Fibroblast of skin of right quadriceps (primary cell): ENCODE measurements around the gene LMF1.

Experiments
- DNase-seq: peaks from one replicate; pipeline ENCODE4 v3.0.0-alpha.2; 2013

Gene LMF1

GRCh38 chr16:945271-946047 is 25.3 kb downstream of the LMF1 start:
- DNase-seq = no peak

- DNase-seq = no peak
Measured at GRCh38 chr16:943971-944370, 26.8 kb downstream of the LMF1 start.

GRCh38 chr16:942436-943060 is 28.2 kb downstream of the LMF1 start:
- no peak for DNase-seq

DNA sequence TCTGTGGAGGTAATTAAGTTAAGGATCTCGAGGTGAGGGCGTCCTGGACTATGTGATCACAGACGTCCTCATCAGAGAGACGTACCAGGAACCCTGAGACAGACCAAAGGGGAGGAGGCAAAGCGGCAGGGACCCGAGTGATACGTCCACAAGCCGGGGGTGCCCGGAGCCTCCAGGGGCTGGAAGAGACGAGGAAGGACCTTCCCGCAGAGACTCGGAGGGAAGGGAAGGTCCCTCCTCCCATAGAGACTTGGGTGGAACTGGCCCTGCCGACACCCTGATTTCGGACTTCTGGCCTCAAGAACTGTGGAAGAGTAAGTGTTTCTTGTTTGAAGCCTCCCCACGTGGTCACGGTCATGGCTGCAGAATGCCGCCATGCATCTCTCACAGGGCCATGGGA is 30.8 kb downstream of the LMF1 start:
- DNase-seq = no peak

DNA sequence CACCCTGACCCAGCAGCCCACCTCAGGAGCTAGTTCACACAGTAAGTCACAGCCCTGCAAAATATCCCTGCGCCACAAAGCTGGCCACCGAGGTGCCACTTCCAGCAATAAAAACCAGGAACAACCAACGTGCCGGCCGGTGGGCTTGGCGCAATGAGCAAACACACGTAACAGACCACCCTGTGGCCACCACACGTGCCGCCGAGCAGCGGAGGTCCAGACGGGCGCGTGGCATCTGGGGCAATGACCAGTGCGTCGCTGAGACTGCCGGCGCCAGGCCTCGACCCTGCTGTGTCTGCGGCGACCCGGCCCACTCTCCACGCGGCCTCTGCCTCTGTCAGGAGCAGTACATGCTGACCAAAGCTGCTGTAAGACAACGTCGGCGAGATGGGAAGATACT is 31.5 kb downstream of the LMF1 start:
- no peak for DNase-seq

DNA sequence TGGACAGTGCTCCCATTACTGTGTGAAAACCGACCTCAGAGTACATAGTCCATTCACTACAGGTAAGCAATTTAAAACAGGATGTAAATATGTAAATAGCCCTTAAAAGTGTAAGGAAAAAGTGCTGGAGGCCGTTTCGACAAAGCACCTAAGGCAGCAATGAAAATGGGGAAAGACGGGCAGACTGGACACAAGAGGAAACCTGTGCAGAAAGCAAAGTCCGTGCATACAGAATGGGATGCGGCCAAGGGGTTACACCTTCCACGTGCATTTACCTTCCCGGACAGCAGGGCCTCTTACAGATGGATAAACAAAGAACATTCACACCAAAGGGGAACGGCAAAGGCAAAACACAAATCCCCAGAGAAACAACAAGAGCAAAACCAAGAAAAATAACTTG is 32.0 kb downstream of the LMF1 start:
- DNase-seq = no peak

DNA sequence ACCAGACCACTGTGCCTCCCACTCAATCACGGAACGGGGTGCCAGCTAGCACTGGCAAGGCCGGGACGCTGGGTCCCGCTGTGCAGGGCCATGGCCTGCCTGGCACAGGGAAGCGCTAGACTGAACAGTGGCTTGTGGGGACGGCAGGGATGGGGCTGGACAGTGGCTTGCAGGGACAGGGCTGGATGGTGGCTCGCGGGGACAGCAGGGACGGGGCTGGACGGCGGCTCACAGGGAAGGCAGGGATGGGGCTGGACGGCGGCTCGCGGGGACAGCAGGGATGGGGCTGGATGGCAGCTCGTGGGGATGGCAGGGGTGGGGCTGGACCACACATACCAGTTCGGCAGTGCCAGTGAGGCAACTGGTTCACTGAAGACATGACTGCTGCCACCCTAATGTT is 32.6 kb downstream of the LMF1 start:
- DNase-seq = no peak

DNA sequence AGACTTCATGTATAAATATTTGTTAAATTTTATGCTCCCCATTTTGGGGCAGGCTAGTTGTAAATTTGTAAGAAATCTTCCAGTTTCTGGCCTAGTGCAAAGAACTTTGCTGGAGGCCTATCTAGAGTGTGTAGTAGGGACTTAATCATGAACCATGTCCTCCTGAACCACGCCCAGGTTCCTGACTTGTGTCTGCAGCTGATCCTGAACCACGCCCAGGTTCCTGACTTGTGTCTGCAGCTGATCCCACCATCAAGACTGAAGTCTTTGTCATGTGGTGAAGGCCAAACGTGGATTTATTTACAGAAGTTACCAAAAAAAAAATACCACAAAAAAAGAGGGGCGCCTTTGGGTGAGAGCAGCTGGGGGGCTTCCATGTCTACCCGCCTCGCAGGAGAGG is 33.1 kb downstream of the LMF1 start:
- DNase-seq = no peak

DNA sequence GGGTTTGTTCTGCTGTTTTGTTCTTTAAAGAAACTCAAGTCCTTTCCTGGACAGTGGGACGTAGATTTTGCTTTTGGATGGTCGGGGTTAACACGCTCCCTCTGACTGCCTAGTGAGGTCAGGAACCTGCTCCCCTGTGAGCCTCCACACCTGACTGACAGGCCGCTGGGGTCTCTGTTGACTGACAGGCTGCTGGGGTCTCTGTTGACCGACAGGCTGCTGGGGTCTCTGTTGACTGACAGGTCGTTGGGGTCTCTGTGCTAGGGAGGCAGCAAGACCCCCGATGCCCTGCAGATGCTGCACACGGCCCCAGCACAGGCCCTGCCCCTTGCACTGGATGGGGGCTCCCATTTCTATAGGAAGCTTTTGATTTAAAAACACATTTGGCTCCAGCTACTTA is 33.5 kb downstream of the LMF1 start:
- no peak for DNase-seq

GRCh38 chr16:935684-936083 is 35.1 kb downstream of the LMF1 start:
- DNase-seq = no peak

GRCh38 chr16:934178-934577 is 36.6 kb downstream of the LMF1 start:
- no peak for DNase-seq

- DNase-seq = no peak
Measured at GRCh38 chr16:933581-933980, 37.2 kb downstream of the LMF1 start.

GRCh38 chr16:932831-933330 is 37.9 kb downstream of the LMF1 start:
- no peak for DNase-seq

- no peak for DNase-seq
Measured at GRCh38 chr16:931626-932500, 38.9 kb downstream of the LMF1 start.

- DNase-seq = no peak
Measured at GRCh38 chr16:931171-931570, 39.6 kb downstream of the LMF1 start.

DNA sequence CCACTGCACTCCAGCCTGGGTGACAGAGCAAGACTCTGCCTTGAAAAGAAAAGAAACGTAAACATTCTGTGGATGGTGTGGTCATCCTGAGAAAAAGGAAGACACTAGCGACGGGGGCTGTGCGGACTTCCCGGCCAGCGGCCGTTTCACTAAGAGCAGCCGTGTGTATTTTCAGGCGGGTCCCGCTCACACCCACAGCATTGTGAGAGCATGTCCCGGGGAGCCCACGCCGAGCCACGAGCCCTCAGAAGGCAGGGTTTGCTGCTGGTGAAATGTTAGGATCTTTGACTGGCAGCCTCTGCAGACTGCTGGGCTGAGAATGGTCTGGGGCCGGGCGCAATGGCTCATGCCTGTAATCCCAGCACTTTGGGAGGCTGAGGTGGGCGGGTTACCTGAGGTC is 40.3 kb downstream of the LMF1 start:
- no peak for DNase-seq

DNA sequence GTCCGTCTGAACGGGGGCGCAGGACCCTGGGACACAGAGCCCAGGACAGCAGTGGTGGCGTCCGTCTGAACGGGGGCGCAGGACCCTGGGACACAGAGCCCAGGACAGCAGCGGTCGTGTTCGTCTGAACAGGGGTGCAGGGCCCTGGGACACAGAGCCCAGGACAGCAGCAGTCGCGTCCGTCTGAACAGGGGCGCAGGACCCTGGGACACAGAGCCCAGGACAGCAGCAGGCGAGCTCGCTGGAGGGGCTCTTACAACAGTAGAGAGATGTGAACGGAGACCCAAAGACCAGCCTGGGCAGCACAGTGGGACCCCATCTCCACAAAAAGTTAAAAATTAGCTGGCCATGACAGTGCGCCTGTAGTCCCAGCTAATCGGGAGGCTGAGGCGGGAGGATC is 40.7 kb downstream of the LMF1 start:
- DNase-seq = no peak

- DNase-seq = no peak
Measured at GRCh38 chr16:929227-930073, 41.3 kb downstream of the LMF1 start.

- no peak for DNase-seq
Measured at GRCh38 chr16:928526-928925, 42.3 kb downstream of the LMF1 start.

GRCh38 chr16:927931-928330 is 42.9 kb downstream of the LMF1 start:
- DNase-seq = no peak

DNA sequence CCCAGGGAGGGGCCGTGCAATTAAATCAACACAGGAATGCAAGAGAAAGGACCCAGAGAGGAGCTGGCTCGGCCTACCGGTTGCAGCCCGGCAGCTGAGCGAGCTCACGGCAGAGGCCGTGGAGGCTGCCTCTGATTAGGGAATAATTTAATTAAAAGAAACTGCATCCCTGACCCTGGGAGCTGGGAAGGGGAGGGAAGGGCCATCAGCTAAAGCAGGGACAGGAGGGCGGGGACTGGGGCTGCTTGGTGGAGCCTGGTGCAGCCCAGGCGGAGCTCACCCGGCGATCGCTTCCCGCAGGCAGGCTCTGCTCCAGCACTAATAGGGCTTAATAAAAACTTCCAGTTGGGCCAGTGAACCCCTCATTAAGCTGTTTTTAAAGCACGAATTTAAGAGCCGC is 43.4 kb downstream of the LMF1 start:
- no peak for DNase-seq

GRCh38 chr16:926715-927114 is 44.1 kb downstream of the LMF1 start:
- DNase-seq = no peak

DNA sequence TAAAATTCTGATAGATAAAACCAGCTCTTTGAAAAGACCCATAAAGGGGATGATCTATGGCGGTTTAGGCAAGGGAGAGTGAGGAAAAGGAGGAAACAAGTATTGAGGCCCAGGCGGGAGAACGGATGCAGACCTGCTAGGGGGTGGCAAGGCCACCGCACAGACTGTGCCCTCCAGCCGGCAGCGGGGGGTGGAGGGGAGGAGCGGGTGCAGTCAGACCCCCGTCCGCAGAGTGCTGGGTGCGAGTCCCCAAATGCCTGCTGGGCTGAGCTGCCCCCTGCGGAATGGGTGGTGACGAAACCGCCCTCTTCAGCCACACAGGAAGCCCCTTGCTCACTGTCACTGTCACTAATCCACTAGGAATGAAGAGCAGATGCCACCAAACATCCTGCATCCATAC is 46.0 kb downstream of the LMF1 start:
- DNase-seq = peak; percentile 9
